Breast epithelium (tissue), 3 donors: ENCODE data around the gene KRT86.

Experiments
- POLR2A ChIP-seq: fragments of 450-650 bp; IDR thresholded peaks from one replicate; pipeline ENCODE4 v1.6.1; 2016; ENCODE audit warnings: antibody characterized with exemption, mild to moderate bottlenecking, moderate library complexity
- TF ChIP-seq, protein P1 (sequence below), 3 donors: fragments of 450-650 bp; IDR thresholded peaks; one replicate each; pipeline ENCODE4 v1.5.1; 2016 to 2017; ENCODE audit warnings: antibody characterized with exemption in 3 of 3, mild to moderate bottlenecking in 3 of 3, moderate library complexity in 3 of 3

DNA sequence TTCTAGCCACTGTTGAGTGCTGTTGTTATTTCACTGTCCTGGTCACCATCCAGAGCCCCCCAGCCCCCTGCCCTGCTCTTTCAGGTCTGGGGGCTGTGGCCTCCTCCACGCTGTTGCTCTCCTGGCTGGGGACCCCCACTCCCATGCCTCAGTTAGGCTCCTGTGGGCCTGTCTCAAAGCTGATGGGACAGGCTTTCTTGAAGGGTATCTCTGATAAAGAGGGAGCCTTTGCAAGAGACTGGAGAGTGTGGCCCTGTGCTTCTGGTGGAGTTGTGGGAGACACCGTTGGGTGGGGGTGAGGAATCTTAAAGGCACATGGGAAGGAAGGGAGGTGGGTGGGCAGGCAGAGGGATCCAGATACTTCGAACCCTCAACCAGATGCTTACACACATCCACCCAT lies 12.2 kb upstream of the KRT86 start:
- TF ChIP-seq, protein P1, sequence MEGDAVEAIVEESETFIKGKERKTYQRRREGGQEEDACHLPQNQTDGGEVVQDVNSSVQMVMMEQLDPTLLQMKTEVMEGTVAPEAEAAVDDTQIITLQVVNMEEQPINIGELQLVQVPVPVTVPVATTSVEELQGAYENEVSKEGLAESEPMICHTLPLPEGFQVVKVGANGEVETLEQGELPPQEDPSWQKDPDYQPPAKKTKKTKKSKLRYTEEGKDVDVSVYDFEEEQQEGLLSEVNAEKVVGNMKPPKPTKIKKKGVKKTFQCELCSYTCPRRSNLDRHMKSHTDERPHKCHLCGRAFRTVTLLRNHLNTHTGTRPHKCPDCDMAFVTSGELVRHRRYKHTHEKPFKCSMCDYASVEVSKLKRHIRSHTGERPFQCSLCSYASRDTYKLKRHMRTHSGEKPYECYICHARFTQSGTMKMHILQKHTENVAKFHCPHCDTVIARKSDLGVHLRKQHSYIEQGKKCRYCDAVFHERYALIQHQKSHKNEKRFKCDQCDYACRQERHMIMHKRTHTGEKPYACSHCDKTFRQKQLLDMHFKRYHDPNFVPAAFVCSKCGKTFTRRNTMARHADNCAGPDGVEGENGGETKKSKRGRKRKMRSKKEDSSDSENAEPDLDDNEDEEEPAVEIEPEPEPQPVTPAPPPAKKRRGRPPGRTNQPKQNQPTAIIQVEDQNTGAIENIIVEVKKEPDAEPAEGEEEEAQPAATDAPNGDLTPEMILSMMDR (IDR thresholded peaks at IDR 0.05): no peak
- no peak for TF ChIP-seq POLR2A
